GM18499 (cell line): Measurements from ENCODE around the gene VDR.

Experiments used
- ATAC-seq: cut with Tn5 transposase; IDR thresholded peaks from one replicate; pipeline ENCODE4 v1.9.1; 2021; ENCODE audit warnings: moderate number of reproducible peaks; ENCODE audit not compliant: insufficient read depth, unreplicated experiment

VDR gene

GRCh38 chr12:47801170-47801903 is 103.5 kb downstream of the VDR start:
- no peak for ATAC-seq

GRCh38 chr12:47800582-47800981 is 104.2 kb downstream of the VDR start:
- ATAC-seq, result no peak

GRCh38 chr12:47799357-47799955 is 105.3 kb downstream of the VDR start:
- no peak for ATAC-seq

GRCh38 chr12:47798382-47798948 is 106.3 kb downstream of the VDR start:
- no peak for ATAC-seq

- ATAC-seq, result no peak
These were observed 107.4 kb downstream of the VDR start for GRCh38 chr12:47797441-47797840.

GRCh38 chr12:47795814-47796411 is 108.9 kb downstream of the VDR start:
- ATAC-seq, result no peak

- no peak for ATAC-seq
These were observed 109.5 kb downstream of the VDR start for GRCh38 chr12:47795121-47795813.

GRCh38 chr12:47794679-47795078 is 110.1 kb downstream of the VDR start:
- no peak for ATAC-seq

- ATAC-seq, result no peak
These were observed 111.6 kb downstream of the VDR start for GRCh38 chr12:47793015-47793681.

GRCh38 chr12:47791874-47792273 is 112.9 kb downstream of the VDR start:
- ATAC-seq, result no peak
